PC-3 (cell line): ENCODE measurements around the gene IFT81. TPM values are rescaled to one million over a fixed set of nuclear protein-coding genes. Genes with fewer than 3 reads are reported as not detected.

Source experiments
- ATAC-seq: fragments of 200-7000 bp; cut with Tn5 transposase; 2 replicates; pipeline ENCODE4 v1.9.1; 2020; ENCODE audit warnings: mild to moderate bottlenecking, moderate library complexity
- BruUV-seq: library from RNA; stranded (reverse); fragments of 400-500 nt; replicated peaks from 2 replicates; lab custom pipeline; 2021; lab: Mats Ljungman, UMichigan
- CTCF ChIA-PET: fragments of 300-600 bp; sonication (Branson Sonifier 250); formaldehyde crosslinking; loops from one replicate; lab custom pipeline; 2022; ENCODE audit warnings: antibody characterized with exemption; lab: Charles Lee
- POLR2A ChIA-PET: fragments of 300-600 bp; sonication (Branson Sonifier 250); formaldehyde crosslinking; loops from one replicate; lab custom pipeline; 2022; ENCODE audit warnings: antibody characterized with exemption; ENCODE audit not compliant: unreplicated experiment; lab: Charles Lee
- DNase-seq: peaks from one replicate; pipeline ENCODE4 v3.0.0-alpha.2; 2015
- H2AFZ ChIP-seq: fragments of 300-600 bp; sonication (generic); 2 replicates; pipeline ENCODE4 v1.6.0; 2016; ENCODE audit warnings: antibody characterized with exemption, low read length
- H3F3A ChIP-seq: fragments of 300-600 bp; sonication (generic); one replicate; pipeline ENCODE4 v1.6.0; 2017; ENCODE audit warnings: antibody characterized with exemption, low read length, control low read depth, mild to moderate bottlenecking; ENCODE audit not compliant: unreplicated experiment
- H3K27ac ChIP-seq: fragments of 300-600 bp; sonication (generic); 2 replicates; pipeline ENCODE4 v1.5.1; 2016; ENCODE audit warnings: mild to moderate bottlenecking, low read length
- H3K27me3 ChIP-seq: fragments of 300-600 bp; sonication (generic); 2 replicates; pipeline ENCODE4 v1.6.1; 2016; ENCODE audit warnings: low read length, mixed read lengths
- H3K36me3 ChIP-seq: fragments of 300-600 bp; sonication (generic); 2 replicates; pipeline ENCODE4 v1.6.1; 2016; ENCODE audit warnings: low read depth, mixed run types, low read length, mixed read lengths
- H3K4me1 ChIP-seq: fragments of 300-600 bp; sonication (generic); 2 replicates; pipeline ENCODE4 v1.5.1; 2016; ENCODE audit warnings: low read length; ENCODE audit not compliant: insufficient read depth
- H3K4me2 ChIP-seq: fragments of 300-600 bp; sonication (generic); 2 replicates; pipeline ENCODE4 v1.6.0; 2016; ENCODE audit warnings: low read length
- H3K4me3 ChIP-seq: fragments of 300-600 bp; sonication (generic); 2 replicates; pipeline ENCODE4 v1.5.1; 2016; ENCODE audit warnings: mild to moderate bottlenecking, low read length, mixed read lengths
- H3K79me2 ChIP-seq: fragments of 300-600 bp; sonication (generic); 2 replicates; pipeline ENCODE4 v1.6.1; 2017; ENCODE audit warnings: low read length, mixed read lengths
- H3K9ac ChIP-seq: fragments of 300-600 bp; sonication (generic); 2 replicates; pipeline ENCODE4 v1.6.0; 2016; ENCODE audit warnings: mild to moderate bottlenecking, low read length
- H3K9me2 ChIP-seq: fragments of 300-600 bp; sonication (generic); replicated peaks from 2 replicates; pipeline ENCODE4 v1.6.1; 2016; ENCODE audit warnings: mixed run types, low read length, mixed read lengths
- H3K9me3 ChIP-seq: fragments of 300-600 bp; sonication (generic); 2 replicates; pipeline ENCODE4 v1.6.1; 2016; ENCODE audit warnings: low read length, mixed read lengths
- H4K20me1 ChIP-seq: fragments of 300-600 bp; sonication (generic); 2 replicates; pipeline ENCODE4 v1.6.1; 2016; ENCODE audit warnings: low read length, mixed read lengths
- EZH2 ChIP-seq: fragments of 300-600 bp; sonication (generic); IDR thresholded peaks from one replicate; pipeline ENCODE4 v1.6.1; 2017; ENCODE audit warnings: antibody characterized with exemption, mild to moderate bottlenecking, low read length; ENCODE audit not compliant: unreplicated experiment
- EZH2phosphoT487 ChIP-seq: fragments of 300-600 bp; sonication (generic); IDR thresholded peaks from 2 replicates; pipeline ENCODE4 v1.6.1; 2018; ENCODE audit warnings: mild to moderate bottlenecking, antibody characterized with exemption, low read length, borderline replicate concordance
- intact Hi-C: fragments of 100-400 bp; cut with micrococcal nuclease; formaldehyde crosslinking; loops from 2 replicates; pipeline ENCODE4 v1.9.0; 2023
- total RNA-seq: library from RNA; depleted of rRNA; stranded (reverse); fragments of >200 nt; gene quantifications from 2 replicates; pipeline ENCODE4 v1.2.3, GENCODE V29; 2014
- TF ChIP-seq, protein P1 (sequence below): fragments of 300-600 bp; sonication (generic); conservative IDR thresholded peaks from 2 replicates; pipeline ENCODE4 v1.5.1; 2017; ENCODE audit warnings: antibody characterized with exemption, low read depth, mild to moderate bottlenecking, low read length

IFT81 gene
- total RNA-seq, 1 experiment from 2014 or later: 10.1 TPM

DNA sequence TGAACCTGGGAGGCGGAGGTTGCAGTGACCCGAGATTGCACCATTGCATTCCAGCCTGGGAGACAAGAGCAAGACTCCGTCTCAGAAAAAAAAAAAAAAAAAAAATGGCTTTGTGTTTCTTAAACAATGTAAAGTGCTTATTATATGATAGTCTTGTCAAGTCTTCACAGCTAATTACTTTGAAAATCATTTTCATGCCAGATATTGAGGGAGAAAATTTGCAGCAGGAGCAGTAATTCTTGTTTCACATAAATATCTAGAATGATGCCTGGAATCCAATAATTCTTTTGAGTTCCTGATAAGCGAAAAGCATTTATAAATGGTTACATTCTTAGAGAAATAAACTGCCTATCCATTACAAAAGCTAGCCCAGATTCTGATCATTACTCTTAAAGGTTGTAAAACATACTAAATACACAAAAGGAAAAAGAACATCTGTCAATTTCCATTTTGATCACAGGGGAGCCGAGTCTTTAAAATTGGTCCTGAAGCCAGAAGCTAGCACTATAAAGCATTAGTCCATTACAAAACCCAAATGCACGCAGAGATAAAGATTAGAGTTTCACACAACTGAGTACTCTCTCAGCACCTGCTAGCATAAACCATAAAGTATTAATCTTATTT lies 50.3 kb downstream of the IFT81 start:
- Histone ChIP-seq H3K4me1 (peaks cover 4% of the 10 kb centered on the region; the same call in 1 of the 2 replicates), H3K4me3 (no peak overlapping the region), H3K4me2 (no peak overlapping the region), H3K9ac (no peak overlapping the region), H3K9me2 (no peaks in the 10 kb centered on the region), H3K79me2 (no peaks in the 10 kb centered on the region), H2AFZ (no peak overlapping the region), H3F3A (no peaks in the 10 kb centered on the region), H3K27me3 (no peaks in the 10 kb centered on the region), H3K9me3 (no peaks in the 10 kb centered on the region), H3K27ac (no peak overlapping the region), H3K36me3 (no peaks in the 10 kb centered on the region), H4K20me1 (no peaks in the 10 kb centered on the region)
- CTCF ChIA-PET: no interaction called here
- ATAC-seq (no peak), DNase-seq (no peak)
- BruUV-seq: no TSS peak
- intact Hi-C loops: no loop called here
- TF ChIP-seq EZH2 (no peak), EZH2phosphoT487 (no peak)
- TF ChIP-seq, protein P1, sequence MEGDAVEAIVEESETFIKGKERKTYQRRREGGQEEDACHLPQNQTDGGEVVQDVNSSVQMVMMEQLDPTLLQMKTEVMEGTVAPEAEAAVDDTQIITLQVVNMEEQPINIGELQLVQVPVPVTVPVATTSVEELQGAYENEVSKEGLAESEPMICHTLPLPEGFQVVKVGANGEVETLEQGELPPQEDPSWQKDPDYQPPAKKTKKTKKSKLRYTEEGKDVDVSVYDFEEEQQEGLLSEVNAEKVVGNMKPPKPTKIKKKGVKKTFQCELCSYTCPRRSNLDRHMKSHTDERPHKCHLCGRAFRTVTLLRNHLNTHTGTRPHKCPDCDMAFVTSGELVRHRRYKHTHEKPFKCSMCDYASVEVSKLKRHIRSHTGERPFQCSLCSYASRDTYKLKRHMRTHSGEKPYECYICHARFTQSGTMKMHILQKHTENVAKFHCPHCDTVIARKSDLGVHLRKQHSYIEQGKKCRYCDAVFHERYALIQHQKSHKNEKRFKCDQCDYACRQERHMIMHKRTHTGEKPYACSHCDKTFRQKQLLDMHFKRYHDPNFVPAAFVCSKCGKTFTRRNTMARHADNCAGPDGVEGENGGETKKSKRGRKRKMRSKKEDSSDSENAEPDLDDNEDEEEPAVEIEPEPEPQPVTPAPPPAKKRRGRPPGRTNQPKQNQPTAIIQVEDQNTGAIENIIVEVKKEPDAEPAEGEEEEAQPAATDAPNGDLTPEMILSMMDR: no peak
- POLR2A ChIA-PET: no interaction called here

GRCh38 chr12:110175201-110175600 lies 51.0 kb downstream of the IFT81 start:
- H3K4me2 ChIP-seq: no peak overlapping the region
- no peak overlapping the region for H2AFZ ChIP-seq
- no peaks in the 10 kb centered on the region for H3K27me3 ChIP-seq
- H3K4me1 ChIP-seq: peaks cover 4% of the 10 kb centered on the region; the same call in 1 of the 2 replicates
- no TSS peak for BruUV-seq
- H3K9me3 ChIP-seq: no peaks in the 10 kb centered on the region
- intact Hi-C loops: no loop called here
- no peaks in the 10 kb centered on the region for H4K20me1 ChIP-seq
- H3K79me2 ChIP-seq: no peaks in the 10 kb centered on the region
- ChIA-PET CTCF (no interaction called here), POLR2A (no interaction called here)
- no peaks in the 10 kb centered on the region for H3K9me2 ChIP-seq
- H3K36me3 ChIP-seq: no peaks in the 10 kb centered on the region
- H3K9ac ChIP-seq: no peak overlapping the region
- DNase-seq (no peak), ATAC-seq (no peak)
- H3K4me3 ChIP-seq: no peak overlapping the region
- H3F3A ChIP-seq: no peaks in the 10 kb centered on the region
- no peak overlapping the region for H3K27ac ChIP-seq
- no peak for TF ChIP-seq EZH2
- TF ChIP-seq, protein P1: no peak
- TF ChIP-seq EZH2phosphoT487: no peak

GRCh38 chr12:110176745-110177144 lies 52.6 kb downstream of the IFT81 start:
- DNase-seq (peak; percentile 46), ATAC-seq (peak; percentile 88)
- 0 out of 2 replicates have a peak, but pooled peaks cover 3% of the 10 kb centered on the region for H3K36me3 ChIP-seq
- H3K27me3 ChIP-seq: no peaks in the 10 kb centered on the region
- no peaks in the 10 kb centered on the region for H4K20me1 ChIP-seq
- no peaks in the 10 kb centered on the region for H3F3A ChIP-seq
- TF ChIP-seq EZH2phosphoT487: no peak
- TF ChIP-seq, protein P1: no peak
- no peak for TF ChIP-seq EZH2
- H3K4me3 ChIP-seq: no peak overlapping the region
- no peaks in the 10 kb centered on the region for H3K9me3 ChIP-seq
- ChIA-PET POLR2A (no interaction called here), CTCF (no interaction called here)
- H3K79me2 ChIP-seq: no peaks in the 10 kb centered on the region
- intact Hi-C loops: no loop called here
- H2AFZ ChIP-seq: no peak overlapping the region
- no peak overlapping the region for H3K27ac ChIP-seq
- H3K9ac ChIP-seq: no peak overlapping the region
- H3K4me2 ChIP-seq: no peak overlapping the region
- BruUV-seq: no TSS peak
- peaks cover 4% of the 10 kb centered on the region; the same call in 1 of the 2 replicates for H3K4me1 ChIP-seq
- no peaks in the 10 kb centered on the region for H3K9me2 ChIP-seq
